ENCODE measurements around the gene ACAD8. TPM values are rescaled to one million over a fixed set of nuclear protein-coding genes. Genes with fewer than 3 reads are reported as not detected.

ACAD8 gene
- total and polyA plus RNA-seq, 7 donors, result 19.0 to 31.2 (median 28.0) TPM

GRCh38 chr11:134291196-134291595, 37.8 kb downstream of the ACAD8 start:
- no peak for TF ChIP-seq POLR2A (IDR thresholded peaks at IDR 0.05)
- no peak for TF ChIP-seq CTCF (IDR thresholded peaks at IDR 0.05)
- TF ChIP-seq EP300 (IDR thresholded peaks at IDR 0.05), result no peak
- no peak for TF ChIP-seq POLR2AphosphoS5 (IDR thresholded peaks at IDR 0.05)
- no peak overlapping the region for H3K27ac ChIP-seq
- H3K27me3 ChIP-seq, result no peaks in the 10 kb centered on the region
- H3K4me3 ChIP-seq, result no peak overlapping the region
- no peaks in the 10 kb centered on the region for H3K36me3 ChIP-seq
- no peaks in the 10 kb centered on the region for H3K9me3 ChIP-seq
- H3K4me1 ChIP-seq, result no peaks in the 10 kb centered on the region
- intact Hi-C loops (cut with DNase I), result no loop called here
- DNase-seq, result no peak
- 75 to 95% methylated on average over 6 of the region's 6 CpGs for WGBS, 2 donors

GRCh38 chr11:134292661-134293060, 39.3 kb downstream of the ACAD8 start:
- Histone ChIP-seq H3K9me3 (no peaks in the 10 kb centered on the region), H3K4me3 (no peak overlapping the region), H3K36me3 (no peaks in the 10 kb centered on the region), H3K27ac (no peak overlapping the region), H3K27me3 (no peaks in the 10 kb centered on the region), H3K4me1 (no peaks in the 10 kb centered on the region)
- WGBS, 2 donors, result 78 to 89% methylated on average over 15 of the region's 15 CpGs
- intact Hi-C loops (cut with DNase I), result no loop called here
- TF ChIP-seq POLR2AphosphoS5 (IDR thresholded peaks at IDR 0.05) (no peak), EP300 (IDR thresholded peaks at IDR 0.05) (no peak), CTCF (IDR thresholded peaks at IDR 0.05) (no peak), POLR2A (IDR thresholded peaks at IDR 0.05) (no peak)
- DNase-seq, result peak; percentile 30

DNA sequence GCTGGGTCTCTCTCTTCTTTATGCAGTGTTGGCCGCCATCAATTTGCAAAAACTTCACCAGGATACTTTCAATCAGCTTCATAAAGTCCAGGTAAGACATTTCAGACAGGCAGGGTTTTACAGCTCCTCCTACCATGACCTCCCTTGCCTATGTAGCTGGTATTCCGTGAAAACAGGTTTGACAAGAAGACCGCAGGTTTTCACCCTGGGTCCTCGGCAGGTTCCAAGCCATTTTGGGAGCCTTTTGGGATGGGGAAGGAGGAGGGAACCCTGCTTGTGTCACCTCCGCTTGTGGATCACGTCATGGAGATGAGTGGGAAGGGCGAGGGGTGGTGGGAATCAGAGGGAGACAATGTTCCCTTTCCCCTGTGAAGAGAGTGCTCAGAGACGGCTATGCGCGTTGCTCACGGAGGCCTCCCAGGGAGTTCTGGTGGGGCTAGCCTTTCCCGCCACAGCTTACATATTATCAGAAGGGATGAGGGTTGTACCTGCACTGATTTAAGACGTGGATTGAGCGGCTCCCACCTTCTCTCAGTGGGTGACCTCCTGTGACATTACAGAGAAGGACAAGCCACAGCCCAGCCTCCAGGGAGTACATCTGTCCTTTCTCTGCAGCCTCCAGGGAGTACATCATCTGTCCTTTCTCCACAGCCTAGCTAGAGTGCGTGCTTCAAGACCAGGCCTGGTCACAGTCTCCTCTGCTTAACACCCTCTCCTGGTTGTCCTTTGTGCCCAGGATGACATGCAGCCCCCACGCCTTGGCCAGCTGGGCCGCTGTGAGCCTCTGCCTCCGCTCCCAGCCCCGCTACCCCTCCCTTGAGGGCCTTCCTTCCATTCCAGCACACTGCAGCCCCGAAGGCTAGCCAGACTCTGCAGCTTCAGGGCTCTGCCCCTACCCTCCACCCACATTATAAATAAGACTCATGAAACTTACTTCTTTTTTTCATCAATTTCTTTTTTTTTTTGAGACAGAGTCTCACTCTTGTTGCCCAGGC, 40.0 kb downstream of the ACAD8 start:
- Histone ChIP-seq H3K36me3 (no peaks in the 10 kb centered on the region), H3K27ac (no peak overlapping the region), H3K27me3 (no peaks in the 10 kb centered on the region), H3K4me3 (no peak overlapping the region), H3K4me1 (no peaks in the 10 kb centered on the region), H3K9me3 (no peaks in the 10 kb centered on the region)
- peak; percentile 25 for DNase-seq
- intact Hi-C loops (cut with DNase I), result no loop called here
- WGBS, 2 donors, result 69 to 76% methylated on average over 20 of the region's 20 CpGs
- no peak for TF ChIP-seq POLR2AphosphoS5 (IDR thresholded peaks at IDR 0.05)

DNA sequence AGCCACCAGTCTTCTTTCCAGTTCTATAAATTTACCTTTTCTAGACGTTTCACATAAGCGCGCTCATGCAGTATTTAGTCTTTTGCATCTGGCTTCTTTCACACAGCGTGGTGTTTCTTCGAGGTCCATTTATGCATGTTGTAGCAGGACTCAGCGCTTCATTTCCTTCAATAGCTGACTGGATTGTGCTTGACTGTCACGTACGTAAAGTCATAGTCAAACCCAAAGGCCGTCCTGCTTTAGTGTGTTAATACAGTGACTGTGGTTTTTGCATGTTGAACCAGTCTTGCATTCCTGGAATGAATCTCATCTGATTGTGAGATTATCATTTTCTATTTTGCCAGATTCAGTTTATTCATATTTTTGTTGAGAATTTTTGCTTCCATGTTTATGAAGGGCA, 41.3 kb downstream of the ACAD8 start:
- no peak overlapping the region for H3K4me3 ChIP-seq
- intact Hi-C loops (cut with DNase I), result no loop called here
- 67 to 82% methylated on average over 9 of the region's 9 CpGs for whole genome bisulfite sequencing, 2 donors
- H3K9me3 ChIP-seq, result no peaks in the 10 kb centered on the region
- TF ChIP-seq POLR2A (IDR thresholded peaks at IDR 0.05), result no peak
- no peak for TF ChIP-seq CTCF (IDR thresholded peaks at IDR 0.05)
- no peak for TF ChIP-seq POLR2AphosphoS5 (IDR thresholded peaks at IDR 0.05)
- no peak for TF ChIP-seq EP300 (IDR thresholded peaks at IDR 0.05)
- no peaks in the 10 kb centered on the region for H3K4me1 ChIP-seq
- DNase-seq, result no peak
- no peaks in the 10 kb centered on the region for H3K27me3 ChIP-seq
- H3K36me3 ChIP-seq, result no peaks in the 10 kb centered on the region
- H3K27ac ChIP-seq, result no peak overlapping the region

- Histone ChIP-seq H3K9me3 (peaks cover 0 to 5% (median 0%) of the 10 kb centered on the region in 4 donors), H3K27ac (no peak overlapping the region), H3K4me3 (no peak overlapping the region), H3K27me3 (no peaks in the 10 kb centered on the region), H3K36me3 (no peaks in the 10 kb centered on the region), H3K4me1 (no peaks in the 10 kb centered on the region)
- DNase-seq, result no peak
- 85 to 87% methylated on average over 12 of the region's 12 CpGs for WGBS, 2 donors
- intact Hi-C loops (cut with DNase I), result no loop called here
- TF ChIP-seq POLR2AphosphoS5 (IDR thresholded peaks at IDR 0.05), result no peak
- no peak for TF ChIP-seq POLR2A (IDR thresholded peaks at IDR 0.05)
- no peak for TF ChIP-seq EP300 (IDR thresholded peaks at IDR 0.05)
- TF ChIP-seq CTCF (IDR thresholded peaks at IDR 0.05), result no peak
Observed at GRCh38 chr11:134312223-134312622, 58.9 kb downstream of the ACAD8 start.
